HG02943 (cell line): ENCODE measurements around the gene GAS2L2.
"Not testable (repeated sequence)": the region's sequence is repeated elsewhere in the genome, so short reads cannot be mapped to it uniquely, and the experiment has no call there.

ENCODE experiments used
- ATAC-seq: cut with Tn5 transposase; IDR thresholded peaks from one replicate; pipeline ENCODE4 v1.9.1; 2021; ENCODE audit warnings: mild to moderate bottlenecking, low read depth, moderate library complexity; ENCODE audit not compliant: unreplicated experiment

GAS2L2 gene

GRCh38 chr17:35703308-35703707 is 49.7 kb downstream of the GAS2L2 start:
- ATAC-seq, result not testable (repeated sequence)

- no peak for ATAC-seq
Measured at GRCh38 chr17:35701491-35701890, 51.5 kb downstream of the GAS2L2 start.

- ATAC-seq, result no peak
Measured at GRCh38 chr17:35700150-35700549, 52.9 kb downstream of the GAS2L2 start.

GRCh38 chr17:35698800-35699199 is 54.2 kb downstream of the GAS2L2 start:
- no peak for ATAC-seq

- ATAC-seq, result no peak
Measured at GRCh38 chr17:35695613-35696012, 57.4 kb downstream of the GAS2L2 start.

- ATAC-seq, result no peak
Measured at GRCh38 chr17:35694906-35695305, 58.1 kb downstream of the GAS2L2 start.
